Measurements from ENCODE around the gene CLDN1.

The CLDN1 gene

GRCh38 chr3:190330936-190331734, 8.9 kb upstream of the CLDN1 start:
- DNase-seq = no peak

GRCh38 chr3:190326930-190327329, 4.7 kb upstream of the CLDN1 start:
- DNase-seq = no peak

GRCh38 chr3:190326361-190326760, 4.1 kb upstream of the CLDN1 start:
- no peak for DNase-seq

GRCh38 chr3:190325923-190326322, 3.7 kb upstream of the CLDN1 start:
- DNase-seq = no peak

- no peak for DNase-seq
Measured at GRCh38 chr3:190323246-190323626, 990 bp upstream of the CLDN1 start.

GRCh38 chr3:190322604-190323245, 479 bp upstream of the CLDN1 start:
- peak in 1 of 2 donors; percentile 2 for DNase-seq

- no peak for DNase-seq
Measured at GRCh38 chr3:190320594-190321362, 1.5 kb downstream of the CLDN1 start.

- no peak for DNase-seq
Measured at GRCh38 chr3:190319660-190320059, 2.6 kb downstream of the CLDN1 start.

- no peak for DNase-seq
Measured at GRCh38 chr3:190318666-190319065, 3.6 kb downstream of the CLDN1 start.

GRCh38 chr3:190314741-190315140, 7.5 kb downstream of the CLDN1 start:
- no peak for DNase-seq

- DNase-seq = no peak
Measured at GRCh38 chr3:190309414-190309813, 12.8 kb downstream of the CLDN1 start.

GRCh38 chr3:190308154-190308553, 14.1 kb downstream of the CLDN1 start:
- DNase-seq = no peak

- DNase-seq = no peak
Measured at GRCh38 chr3:190307164-190307545, 15.1 kb downstream of the CLDN1 start.

GRCh38 chr3:190306513-190307163, 15.6 kb downstream of the CLDN1 start:
- DNase-seq = no peak

GRCh38 chr3:190306026-190306425, 16.2 kb downstream of the CLDN1 start:
- DNase-seq = no peak

- no peak for DNase-seq
Measured at GRCh38 chr3:190305406-190305805, 16.8 kb downstream of the CLDN1 start.

GRCh38 chr3:190303884-190304283, 18.4 kb downstream of the CLDN1 start:
- no peak for DNase-seq

GRCh38 chr3:190302212-190302867, 19.9 kb downstream of the CLDN1 start:
- no peak for DNase-seq

- no peak for DNase-seq
Measured at GRCh38 chr3:190301591-190301990, 20.7 kb downstream of the CLDN1 start.

GRCh38 chr3:190299969-190300368, 22.3 kb downstream of the CLDN1 start:
- DNase-seq = no peak

- DNase-seq = no peak
Measured at GRCh38 chr3:190294030-190294429, 28.2 kb downstream of the CLDN1 start.

- no peak for DNase-seq
Measured at GRCh38 chr3:190293621-190294020, 28.6 kb downstream of the CLDN1 start.

Data from bone marrow (tissue), 2 donors.